ENCODE data around the gene ZFAND2B. TPM values are rescaled to one million over a fixed set of nuclear protein-coding genes. Genes with fewer than 3 reads are reported as not detected.
A peak's percentile ranks its signal among the peaks of the same experiment; 100 is the strongest.

The ZFAND2B gene
- polyA plus RNA-seq, 1 of the 3 experiments (the other 2 are of a cell fraction) = 39.9 TPM

- Histone ChIP-seq H3K9me2 (no peaks in the 10 kb centered on the region), H3K79me2 (ENCODE audit: insufficient read depth) (peaks cover 9% of the 10 kb centered on the region; the same call in 1 of the 2 replicates), H3K36me3 (replicated peaks in 1 of 2; ENCODE audit: control insufficient read depth in 1 of 2, insufficient read depth in 2 of 2, low read length in 1 of 2) (peaks cover 11 to 32% of the 10 kb centered on the region in 2 experiments), H2AFZ (ENCODE audit: low read depth) (no peak overlapping the region), H3K27me3 (ENCODE audit: insufficient read depth) (no peaks in the 10 kb centered on the region), H3K9me3 (no peaks in the 10 kb centered on the region), H3K4me3 (ENCODE audit: low read depth in 2 of 2, low read length in 1 of 2) (no peak overlapping the region; a peak in 1 of 4 replicates), H3K27ac (ENCODE audit: low read depth in 2 of 2, low read length in 1 of 2) (peak overlapping the region; percentile 4 to 5; a peak in 2 of 4 replicates), H4K20me1 (ENCODE audit: insufficient read depth) (no peaks in the 10 kb centered on the region), H3K4me1 (ENCODE audit: control insufficient read depth in 1 of 2, insufficient read depth in 2 of 2, low read depth in 1 of 2, low read length in 1 of 2) (peaks cover 0 to 8% of the 10 kb centered on the region in 2 experiments; a peak in 2 of 4 replicates), H3F3A (replicated peaks; ENCODE audit: insufficient read depth) (peaks cover 7% of the 10 kb centered on the region), H3K9ac (no peak overlapping the region), H3K4me2 (no peak overlapping the region)
- ChIA-PET POLR2A (interaction anchor here (0.8 kb wide), 1 partner anchor 124 kb away, joined by 3 read pairs; no protein-coding TSS in a partner anchor), CTCF (interaction anchor here (0.5 to 8.7 kb wide), 40 partner anchors 9 to 359 kb away, joined by 3 to 104 read pairs (median 4); partner anchors contain the start of genes ABCB6, DNAJB2, GLB1L and NHEJ1)
- peak; percentile 73 for DNase-seq
- 49% methylated on average over 5 of the region's 6 CpGs for WGBS (ENCODE audit: low lambda C conversion rate)
- TF ChIP-seq TEAD4 (IDR thresholded peaks at IDR 0.05; ENCODE audit: borderline replicate concordance, insufficient read depth) = no peak
- TF ChIP-seq SMC3 (IDR thresholded peaks at IDR 0.05; ENCODE audit: low read depth, low read length) = peak; percentile 36
- no peak for TF ChIP-seq TAF1 (IDR thresholded peaks at IDR 0.05; ENCODE audit: borderline replicate concordance, low read depth, low read length)
- TF ChIP-seq NFIC (IDR thresholded peaks at IDR 0.05; ENCODE audit: borderline replicate concordance) = no peak
- TF ChIP-seq GATA2 (CRISPR knock-in tag; IDR thresholded peaks at IDR 0.05) = no peak
- peak; percentile 62 for TF ChIP-seq RAD21 (IDR thresholded peaks at IDR 0.05; ENCODE audit: low read length)
- TF ChIP-seq USF2 (IDR thresholded peaks at IDR 0.05; ENCODE audit: borderline replicate concordance, low read depth, low read length) = no peak
- TF ChIP-seq RCOR1 (IDR thresholded peaks at IDR 0.05; ENCODE audit: low read length) = no peak
- no peak for TF ChIP-seq EP300 (IDR thresholded peaks at IDR 0.05; ENCODE audit: borderline replicate concordance in 1 of 2, low read depth in 1 of 2, low read length in 1 of 2)
- no peak for TF ChIP-seq MAX (IDR thresholded peaks at IDR 0.05; ENCODE audit: low read depth)
- peak; percentile 19; the same call in 1 of the 2 replicates for TF ChIP-seq POLR2AphosphoS5 (IDR thresholded peaks at IDR 0.05; ENCODE audit: low read depth, low read length)
- TF ChIP-seq MEF2A (IDR thresholded peaks at IDR 0.05; ENCODE audit: borderline replicate concordance, low read depth) = no peak
- TF ChIP-seq NRF1 (IDR thresholded peaks at IDR 0.05; ENCODE audit: low read depth, low read length) = no peak
- no peak for TF ChIP-seq REST (IDR thresholded peaks at IDR 0.05; ENCODE audit: low read depth, low read length)
- TF ChIP-seq CHD2 (IDR thresholded peaks at IDR 0.05; ENCODE audit: low read length, partially characterized antibody) = no peak
- TF ChIP-seq USF1 (IDR thresholded peaks at IDR 0.05; ENCODE audit: borderline replicate concordance, low read depth) = no peak; the same call in 1 of the 2 replicates
- TF ChIP-seq RXRA (IDR thresholded peaks at IDR 0.05; ENCODE audit: borderline replicate concordance, low read depth) = no peak
- TF ChIP-seq FOXJ3 (CRISPR knock-in tag; IDR thresholded peaks at IDR 0.05) = no peak
- TF ChIP-seq CTCF (IDR thresholded peaks at IDR 0.05) = peak; percentile 81
Observed at GRCh38 chr2:219171231-219171651, 35.3 kb upstream of the ZFAND2B start.

Measured in SK-N-SH (cell line).